Lower lobe of right lung (tissue), 2 donors: ENCODE results near the gene FSTL4. TPM values are rescaled to one million over a fixed set of nuclear protein-coding genes. Genes with fewer than 3 reads are reported as not detected.

Source experiments
- ATAC-seq, 2 donors: fragments of 200-7000 bp; cut with Tn5 transposase; one replicate each; pipeline ENCODE4 v1.9.1; 2020 to 2022; ENCODE audit warnings: mild to moderate bottlenecking in 2 of 2, moderate library complexity in 2 of 2
- DNase-seq: peaks from one replicate; pipeline ENCODE4 v3.0.0-alpha.2; 2020
- H3K27ac ChIP-seq: fragments of 200-600 bp; one replicate; pipeline ENCODE4 v1.8.0; 2022
- H3K27me3 ChIP-seq: fragments of 200-600 bp; one replicate; pipeline ENCODE4 v1.8.0; 2022; ENCODE audit warnings: low read depth
- H3K36me3 ChIP-seq: fragments of 200-600 bp; one replicate; pipeline ENCODE4 v1.8.0; 2022; ENCODE audit warnings: mild to moderate bottlenecking
- H3K4me1 ChIP-seq: fragments of 200-600 bp; one replicate; pipeline ENCODE4 v1.8.0; 2022
- H3K4me3 ChIP-seq: fragments of 200-600 bp; one replicate; pipeline ENCODE4 v1.8.0; 2022; ENCODE audit warnings: mild to moderate bottlenecking
- H3K9me3 ChIP-seq: fragments of 200-600 bp; one replicate; pipeline ENCODE4 v1.8.0; 2022
- intact Hi-C: fragments of 100-400 bp; cut with DNase I; formaldehyde crosslinking; loops from one replicate; pipeline ENCODE4 v1.11.0; 2022
- total RNA-seq: library from RNA; stranded (reverse); fragmentation: NEBNext Ultra II Directional; extraction: Animal tissue kit (Norgen Biotek cat#: 25700); gene quantifications from one replicate; pipeline ENCODE4 v1.2.1, GENCODE V29; 2021
- TF ChIP-seq, protein P1 (sequence below): fragments of 200-600 bp; IDR thresholded peaks from one replicate; pipeline ENCODE4 v1.8.0; 2022; ENCODE audit warnings: antibody characterized with exemption, mild to moderate bottlenecking
- donor health status: DM: no; HTN: yes; CAD: no; lungs with severe emphysema.

The FSTL4 gene
- total RNA-seq, 1 donor from 2014 or later: 1.9 TPM

GRCh38 chr5:133278317-133278716 is 334.0 kb downstream of the FSTL4 start:
- no peaks in the 10 kb centered on the region for H3K9me3 ChIP-seq
- no peak overlapping the region for H3K4me3 ChIP-seq
- H3K36me3 ChIP-seq: no peaks in the 10 kb centered on the region
- intact Hi-C loops: no loop called here
- ATAC-seq (no peak), DNase-seq (no peak)
- H3K27me3 ChIP-seq: no peaks in the 10 kb centered on the region
- no peaks in the 10 kb centered on the region for H3K4me1 ChIP-seq
- TF ChIP-seq, protein P1, sequence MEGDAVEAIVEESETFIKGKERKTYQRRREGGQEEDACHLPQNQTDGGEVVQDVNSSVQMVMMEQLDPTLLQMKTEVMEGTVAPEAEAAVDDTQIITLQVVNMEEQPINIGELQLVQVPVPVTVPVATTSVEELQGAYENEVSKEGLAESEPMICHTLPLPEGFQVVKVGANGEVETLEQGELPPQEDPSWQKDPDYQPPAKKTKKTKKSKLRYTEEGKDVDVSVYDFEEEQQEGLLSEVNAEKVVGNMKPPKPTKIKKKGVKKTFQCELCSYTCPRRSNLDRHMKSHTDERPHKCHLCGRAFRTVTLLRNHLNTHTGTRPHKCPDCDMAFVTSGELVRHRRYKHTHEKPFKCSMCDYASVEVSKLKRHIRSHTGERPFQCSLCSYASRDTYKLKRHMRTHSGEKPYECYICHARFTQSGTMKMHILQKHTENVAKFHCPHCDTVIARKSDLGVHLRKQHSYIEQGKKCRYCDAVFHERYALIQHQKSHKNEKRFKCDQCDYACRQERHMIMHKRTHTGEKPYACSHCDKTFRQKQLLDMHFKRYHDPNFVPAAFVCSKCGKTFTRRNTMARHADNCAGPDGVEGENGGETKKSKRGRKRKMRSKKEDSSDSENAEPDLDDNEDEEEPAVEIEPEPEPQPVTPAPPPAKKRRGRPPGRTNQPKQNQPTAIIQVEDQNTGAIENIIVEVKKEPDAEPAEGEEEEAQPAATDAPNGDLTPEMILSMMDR: no peak
- H3K27ac ChIP-seq: no peak overlapping the region

DNA sequence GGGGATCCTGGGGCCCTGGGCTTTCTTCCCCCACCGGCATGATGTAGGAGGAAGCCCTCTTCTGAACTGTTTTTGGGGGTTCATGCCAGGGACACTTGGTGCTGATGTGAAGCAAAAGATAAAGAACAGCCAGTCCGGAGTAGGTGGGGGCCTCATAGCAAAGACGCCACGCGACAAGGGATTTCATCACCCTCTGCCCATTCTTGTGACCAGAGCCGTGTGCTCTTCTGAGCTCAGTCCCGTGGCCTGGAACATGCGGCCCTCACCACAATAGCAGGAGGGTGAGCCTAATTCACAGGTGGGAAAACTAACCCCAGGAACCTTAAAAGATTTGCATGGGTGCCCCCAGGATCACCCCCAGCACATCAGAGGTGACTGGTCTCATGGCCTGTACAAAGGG is 334.6 kb downstream of the FSTL4 start:
- Histone ChIP-seq H3K27ac (no peak overlapping the region), H3K27me3 (no peaks in the 10 kb centered on the region), H3K4me3 (no peak overlapping the region), H3K4me1 (no peaks in the 10 kb centered on the region), H3K36me3 (no peaks in the 10 kb centered on the region), H3K9me3 (no peaks in the 10 kb centered on the region)
- no peak for ATAC-seq
- intact Hi-C loops: no loop called here
- no peak for DNase-seq
- TF ChIP-seq, protein P1: no peak

GRCh38 chr5:133276171-133276570 is 336.2 kb downstream of the FSTL4 start:
- intact Hi-C loops: no loop called here
- H3K4me1 ChIP-seq: no peaks in the 10 kb centered on the region
- no peak overlapping the region for H3K27ac ChIP-seq
- H3K36me3 ChIP-seq: no peaks in the 10 kb centered on the region
- H3K4me3 ChIP-seq: no peak overlapping the region
- DNase-seq: no peak
- no peaks in the 10 kb centered on the region for H3K9me3 ChIP-seq
- TF ChIP-seq, protein P1: no peak
- no peaks in the 10 kb centered on the region for H3K27me3 ChIP-seq
- ATAC-seq: no peak

- no peak overlapping the region for H3K4me3 ChIP-seq
- no peaks in the 10 kb centered on the region for H3K36me3 ChIP-seq
- no peaks in the 10 kb centered on the region for H3K9me3 ChIP-seq
- TF ChIP-seq, protein P1: no peak
- no peak overlapping the region for H3K27ac ChIP-seq
- DNase-seq: no peak
- ATAC-seq: no peak
- H3K27me3 ChIP-seq: no peaks in the 10 kb centered on the region
- no peaks in the 10 kb centered on the region for H3K4me1 ChIP-seq
- intact Hi-C loops: no loop called here
Observed at GRCh38 chr5:133275631-133276030, 336.7 kb downstream of the FSTL4 start.

DNA sequence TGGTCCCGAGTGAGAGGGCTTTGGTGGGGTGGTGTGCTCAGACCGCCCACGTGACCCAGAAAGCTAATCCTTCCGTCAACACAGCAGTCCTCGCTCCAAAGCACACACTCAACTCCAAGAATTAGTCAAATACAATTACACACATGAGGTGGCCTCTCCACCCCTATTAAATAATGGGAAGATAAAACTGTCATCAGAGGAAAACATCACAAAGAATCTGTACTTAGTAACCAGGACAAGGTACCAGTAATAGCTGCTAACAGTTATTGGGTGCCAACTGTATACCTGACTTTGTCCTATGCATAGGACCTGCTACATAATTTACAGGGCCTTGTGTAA is 337.8 kb downstream of the FSTL4 start:
- DNase-seq (no peak), ATAC-seq (no peak)
- H3K4me3 ChIP-seq: no peak overlapping the region
- no peaks in the 10 kb centered on the region for H3K9me3 ChIP-seq
- no peaks in the 10 kb centered on the region for H3K4me1 ChIP-seq
- intact Hi-C loops: no loop called here
- no peaks in the 10 kb centered on the region for H3K27me3 ChIP-seq
- TF ChIP-seq, protein P1: no peak
- no peak overlapping the region for H3K27ac ChIP-seq
- H3K36me3 ChIP-seq: no peaks in the 10 kb centered on the region
